K562 (cell line): ENCODE results near the gene ATP5MC3. TPM values are rescaled to one million over a fixed set of nuclear protein-coding genes. Genes with fewer than 3 reads are reported as not detected.

Experiments
- ARID3B ChIP-seq: fragments of 250-450 bp; sonication (Bioruptor Pico); IDR thresholded peaks from 2 replicates; pipeline ENCODE4 v1.4.0; 2020; ENCODE audit warnings: borderline replicate concordance
- CBFB ChIP-seq: sonication (generic); formaldehyde crosslinking; IDR thresholded peaks from 2 replicates; pipeline ENCODE4 v1.4.0; 2020; ENCODE audit warnings: mild to moderate bottlenecking, missing genetic modification reagents
- DLX4 ChIP-seq: fragments of 250-450 bp; sonication (Bioruptor Pico); IDR thresholded peaks from 2 replicates; pipeline ENCODE4 v1.6.1; 2021; ENCODE audit warnings: mild to moderate bottlenecking
- ELK1 ChIP-seq: sonication (generic); formaldehyde crosslinking; IDR thresholded peaks from 2 replicates; pipeline ENCODE4 v1.8.1; 2022; ENCODE audit warnings: missing genetic modification reagents
- HOMEZ ChIP-seq: fragments of 250-450 bp; sonication (Bioruptor Pico); IDR thresholded peaks from 2 replicates; pipeline ENCODE4 v1.4.0; 2020; ENCODE audit warnings: mild to moderate bottlenecking, moderate library complexity
- HOXB6 ChIP-seq: fragments of 250-450 bp; sonication (Bioruptor Pico); IDR thresholded peaks from 2 replicates; pipeline ENCODE4 v1.5.1; 2022; ENCODE audit warnings: mild to moderate bottlenecking, borderline replicate concordance
- NFIC ChIP-seq: fragments of 450-650 bp; IDR thresholded peaks from 2 replicates; pipeline ENCODE4 v1.6.1; 2017; ENCODE audit warnings: mild to moderate bottlenecking, inconsistent platforms
- NUFIP1 ChIP-seq: fragments of 450-650 bp; IDR thresholded peaks from 2 replicates; pipeline ENCODE4 v1.6.1; 2018; ENCODE audit not compliant: partially characterized antibody
- PHF8 ChIP-seq: fragments of 200-600 bp; sonication (generic); IDR thresholded peaks from 2 replicates; pipeline ENCODE4 v1.6.1; 2012; ENCODE audit warnings: mixed run types, mild to moderate bottlenecking, inconsistent platforms, low read length, moderate library complexity, borderline replicate concordance
- PKNOX1 ChIP-seq: fragments of 450-650 bp; IDR thresholded peaks from 2 replicates; pipeline ENCODE4 v1.6.1; 2016
- POLR3G ChIP-seq: IDR thresholded peaks from 2 replicates; pipeline ENCODE4 v1.6.1; 2011; ENCODE audit not compliant: insufficient read length, insufficient replicate concordance; ENCODE audit errors: extremely low read depth
- PYGO2 ChIP-seq: fragments of 450-650 bp; IDR thresholded peaks from 2 replicates; pipeline ENCODE4 v1.6.1; 2016; ENCODE audit warnings: mild to moderate bottlenecking, missing genetic modification characterization, moderate library complexity, missing compliant biosample characterization
- SMAD1 ChIP-seq: fragments of 150-350 bp; IDR thresholded peaks from 2 replicates; pipeline ENCODE4 v1.6.1; 2014; ENCODE audit warnings: low read length, low read depth; ENCODE audit not compliant: partially characterized antibody
- SMAD4 ChIP-seq: fragments of 250-450 bp; sonication (Bioruptor Pico); conservative IDR thresholded peaks from 2 replicates; pipeline ENCODE4 v1.8.0; 2021; ENCODE audit warnings: inconsistent platforms, mild to moderate bottlenecking, moderate library complexity
- TFE3 ChIP-seq: fragments of 450-650 bp; formaldehyde crosslinking; IDR thresholded peaks from 2 replicates; pipeline ENCODE4 v1.4.0; 2020; ENCODE audit warnings: mild to moderate bottlenecking, mixed read lengths
- ZBTB2 ChIP-seq: fragments of 450-650 bp; IDR thresholded peaks from 2 replicates; pipeline ENCODE4 v1.6.1; 2016; ENCODE audit warnings: antibody characterized with exemption
- ZNF699 ChIP-seq: fragments of 250-450 bp; sonication (Bioruptor Pico); IDR thresholded peaks from 2 replicates; pipeline ENCODE4 v1.8.0; 2021; ENCODE audit warnings: mild to moderate bottlenecking, moderate library complexity; ENCODE audit not compliant: insufficient replicate concordance
- ZNF778 ChIP-seq: fragments of 450-650 bp; formaldehyde crosslinking; IDR thresholded peaks from 2 replicates; pipeline ENCODE4 v1.4.0; 2020; ENCODE audit warnings: mild to moderate bottlenecking, moderate library complexity
- polyA plus RNA-seq, 8 experiments: library from polyadenylated mRNA; depleted of rRNA in 4 of 8; stranded (reverse) in 5 of 8; unstranded in 3 of 8; fragments of >200 nt; fragmentation: Nextera tagmentation in 2 of 8; fragmentation: Illumina TruSeq in 1 of 8; extraction: Ambion mirVana in 2 of 8; extraction: Trizol in 1 of 8; gene quantifications; 2 replicates each; pipeline versions ENCODE4 v1.2.1 to v1.2.3, GENCODE V29; 2011 to 2014; ENCODE audit warnings: inconsistent platforms in 1 of 8, missing spikeins in 1 of 8
- total RNA-seq, 7 experiments: library from RNA; depleted of rRNA in 6 of 7; stranded (reverse); fragments of >200 nt in 6 of 7; fragmentation: Illumina TruSeq in 2 of 7; extraction: Trizol in 2 of 7; gene quantifications; 2 replicates each; pipeline versions ENCODE4 v1.2.1 to v1.2.3, GENCODE V29; 2011 to 2021; ENCODE audit warnings: low replicate concordance in 1 of 7

Gene ATP5MC3
- total and polyA plus RNA-seq, 9 of the 15 experiments (the other 6 are each of a cell fraction or from before 2014, with no cell fraction given), result 423 to 2,565 (median 1,012) TPM

- TF ChIP-seq CBFB (CRISPR knock-in tag) (0 out of 2 replicates have a peak, but pooled peaks have one; percentile 56), SMAD4 (peak; percentile 71), TFE3 (CRISPR knock-in tag) (no peak), HOXB6 (CRISPR knock-in tag) (no peak), NFIC (peak; percentile 65), NUFIP1 (no peak), PKNOX1 (0 out of 2 replicates have a peak, but pooled peaks have one; percentile 18), ZNF778 (CRISPR knock-in tag) (no peak), PYGO2 (tag) (no peak), ARID3B (CRISPR knock-in tag) (0 out of 2 replicates have a peak, but pooled peaks have one; percentile 44), ELK1 (CRISPR knock-in tag) (no peak), PHF8 (peak; percentile 81), POLR3G (no peak), SMAD1 (peak; percentile 85), ZNF699 (CRISPR knock-in tag) (no peak), ZBTB2 (peak; percentile 82), HOMEZ (no peak), DLX4 (CRISPR knock-in tag) (no peak)
Measured at GRCh38 chr2:175181104-175181876, at the start of gene ATP5MC3 (continued).
